GM23248 (cell line): ENCODE measurements around the gene TBC1D25. TPM values are rescaled to one million over a fixed set of nuclear protein-coding genes. Genes with fewer than 3 reads are reported as not detected.
A peak's percentile ranks its signal among the peaks of the same experiment; 100 is the strongest.

Experiments
- DNase-seq: peaks from one replicate; pipeline ENCODE4 v3.0.0-alpha.2; 2015
- H2AFZ ChIP-seq: fragments of 200-600 bp; sonication (generic); 2 replicates; pipeline ENCODE4 v1.6.1; 2016; ENCODE audit warnings: antibody characterized with exemption
- H3F3A ChIP-seq: fragments of 200-600 bp; sonication (generic); 2 replicates; pipeline ENCODE4 v1.6.1; 2016; ENCODE audit warnings: mild to moderate bottlenecking, antibody characterized with exemption, mixed run types; ENCODE audit not compliant: insufficient read depth
- H3K27ac ChIP-seq: fragments of 200-600 bp; sonication (generic); 2 replicates; pipeline ENCODE4 v1.5.1; 2016; ENCODE audit warnings: mild to moderate bottlenecking
- H3K27me3 ChIP-seq: fragments of 200-600 bp; sonication (generic); replicated peaks from 2 replicates; pipeline ENCODE4 v1.6.1; 2016; ENCODE audit warnings: mild to moderate bottlenecking; ENCODE audit not compliant: insufficient read depth
- H3K36me3 ChIP-seq: fragments of 200-600 bp; sonication (generic); 2 replicates; pipeline ENCODE4 v1.6.1; 2016; ENCODE audit warnings: low read depth, mild to moderate bottlenecking
- H3K4me1 ChIP-seq: fragments of 200-600 bp; sonication (generic); 2 replicates; pipeline ENCODE4 v1.6.1; 2016; ENCODE audit warnings: mild to moderate bottlenecking; ENCODE audit not compliant: insufficient read depth
- H3K4me2 ChIP-seq: fragments of 200-600 bp; sonication (generic); one replicate; pipeline ENCODE4 v1.6.1; 2016; ENCODE audit warnings: mild to moderate bottlenecking; ENCODE audit not compliant: unreplicated experiment
- H3K4me3 ChIP-seq: fragments of 200-600 bp; sonication (generic); 2 replicates; pipeline ENCODE4 v1.5.1; 2016; ENCODE audit warnings: mild to moderate bottlenecking
- H3K79me2 ChIP-seq: fragments of 200-600 bp; sonication (generic); 2 replicates; pipeline ENCODE4 v1.6.1; 2016; ENCODE audit warnings: mild to moderate bottlenecking; ENCODE audit not compliant: insufficient read depth
- H3K9ac ChIP-seq: fragments of 200-600 bp; sonication (generic); 2 replicates; pipeline ENCODE4 v1.6.1; 2016; ENCODE audit warnings: mild to moderate bottlenecking
- H3K9me2 ChIP-seq: fragments of 200-600 bp; sonication (generic); 2 replicates; pipeline ENCODE4 v1.6.1; 2016; ENCODE audit warnings: mixed run types, mild to moderate bottlenecking, moderate library complexity; ENCODE audit not compliant: insufficient read depth
- H3K9me3 ChIP-seq: fragments of 200-600 bp; sonication (generic); one replicate; pipeline ENCODE4 v1.6.1; 2017; ENCODE audit warnings: low read depth
- H4K20me1 ChIP-seq: fragments of 200-600 bp; sonication (generic); 2 replicates; pipeline ENCODE4 v1.6.0; 2016; ENCODE audit not compliant: insufficient read depth
- EZH2 ChIP-seq: fragments of 200-600 bp; sonication (generic); IDR thresholded peaks from 2 replicates; pipeline ENCODE4 v1.6.1; 2018; ENCODE audit warnings: antibody characterized with exemption, mild to moderate bottlenecking; ENCODE audit not compliant: insufficient read depth, poor library complexity, severe bottlenecking
- EZH2phosphoT487 ChIP-seq: fragments of 200-600 bp; sonication (generic); IDR thresholded peaks from 2 replicates; pipeline ENCODE4 v1.6.1; 2018; ENCODE audit warnings: antibody characterized with exemption, moderate library complexity, mild to moderate bottlenecking, low read depth; ENCODE audit not compliant: insufficient read depth
- WGBS, 2 experiments: methylation state at CpG; one replicate each; pipeline ENCODE4 v1.1.6; 2015 to 2017; ENCODE audit warnings: low lambda C conversion rate in 2 of 2, low coverage in 1 of 2; ENCODE audit errors: missing lambda C conversion rate in 2 of 2; 5-methylcytosine and 5-hydroxymethylcytosine counted together
- in situ Hi-C: fragments of 300-500 bp; cut with MboI; formaldehyde crosslinking; loops from 2 replicates; pipeline ENCODE4 v1.15.0; 2020
- polyA plus RNA-seq: library from polyadenylated mRNA; unstranded; fragments of >200 nt; fragmentation: Nextera tagmentation; extraction: Ambion mirVana; gene quantifications from 2 replicates; pipeline ENCODE4 v1.2.1, GENCODE V29; 2016
- total RNA-seq: library from RNA; depleted of rRNA; stranded (reverse); fragments of >200 nt; shearing (Covaris generic); gene quantifications from 2 replicates; pipeline ENCODE4 v1.2.3, GENCODE V29; 2014; rRNA removed

Gene TBC1D25, protein sequence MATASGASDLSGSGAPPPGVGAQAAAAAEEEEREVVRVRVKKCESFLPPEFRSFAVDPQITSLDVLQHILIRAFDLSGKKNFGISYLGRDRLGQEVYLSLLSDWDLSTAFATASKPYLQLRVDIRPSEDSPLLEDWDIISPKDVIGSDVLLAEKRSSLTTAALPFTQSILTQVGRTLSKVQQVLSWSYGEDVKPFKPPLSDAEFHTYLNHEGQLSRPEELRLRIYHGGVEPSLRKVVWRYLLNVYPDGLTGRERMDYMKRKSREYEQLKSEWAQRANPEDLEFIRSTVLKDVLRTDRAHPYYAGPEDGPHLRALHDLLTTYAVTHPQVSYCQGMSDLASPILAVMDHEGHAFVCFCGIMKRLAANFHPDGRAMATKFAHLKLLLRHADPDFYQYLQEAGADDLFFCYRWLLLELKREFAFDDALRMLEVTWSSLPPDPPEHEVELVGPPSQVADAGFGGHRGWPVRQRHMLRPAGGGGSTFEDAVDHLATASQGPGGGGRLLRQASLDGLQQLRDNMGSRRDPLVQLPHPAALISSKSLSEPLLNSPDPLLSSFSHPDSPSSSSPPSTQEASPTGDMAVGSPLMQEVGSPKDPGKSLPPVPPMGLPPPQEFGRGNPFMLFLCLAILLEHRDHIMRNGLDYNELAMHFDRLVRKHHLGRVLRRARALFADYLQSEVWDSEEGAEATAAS
- total RNA-seq, result 7.9 and 8.2 TPM in 2 replicates
- 8.5 and 8.6 TPM in 2 replicates for polyA plus RNA-seq

GRCh38 chrX:48539345-48540027 is at the start of gene TBC1D25:
TBC1D25 (plus strand) TSS chrX:48539714; CDS start chrX:48539798, 84 bp downstream.
- peaks cover 25% of the 10 kb centered on the region for H3K79me2 ChIP-seq
- WGBS, 2 experiments, result 1 to 3% methylated on average over 11 to 38 of the region's 59 CpGs

GRCh38 chrX:48489892-48490291 is 49.6 kb upstream of the TBC1D25 start:
- DNase-seq, result no peak
- Histone ChIP-seq H3K9me2 (no peaks in the 10 kb centered on the region), H3K27ac (peak overlapping the region; percentile 35; the same call in 1 of the 2 replicates), H3K9me3 (no peaks in the 10 kb centered on the region), H3K4me3 (no peak overlapping the region), H3K4me2 (no peak overlapping the region), H3K36me3 (no peaks in the 10 kb centered on the region), H3K4me1 (peaks cover 17% of the 10 kb centered on the region), H3F3A (no peaks in the 10 kb centered on the region), H3K27me3 (no peaks in the 10 kb centered on the region), H4K20me1 (no peaks in the 10 kb centered on the region), H3K9ac (no peak overlapping the region), H2AFZ (no peak overlapping the region), H3K79me2 (no peaks in the 10 kb centered on the region)
- in situ Hi-C loops, result loop anchor here (25.0 kb wide), 1 partner anchor 403 kb away; no protein-coding TSS in a partner anchor
- no peak for TF ChIP-seq EZH2
- no peak for TF ChIP-seq EZH2phosphoT487
- 50 to 63% methylated on average over 2 of the region's 2 CpGs for WGBS, 2 experiments

More at GRCh38 chrX:48539345-48540027, at the start of gene TBC1D25:
- Histone ChIP-seq H3K9me2 (no peaks in the 10 kb centered on the region), H3K9ac (peak within 1 kb of the TSS; percentile 93), H4K20me1 (no peaks in the 10 kb centered on the region), H3K27ac (peak within 1 kb of the TSS; percentile 51), H3K27me3 (no peaks in the 10 kb centered on the region), H3K4me3 (peak within 1 kb of the TSS; percentile 92), H3K9me3 (no peaks in the 10 kb centered on the region), H3K4me2 (peak within 1 kb of the TSS; percentile 80), H3F3A (peaks cover 8% of the 10 kb centered on the region; the same call in 1 of the 2 replicates), H3K36me3 (no peaks in the 10 kb centered on the region), H3K4me1 (peaks cover 6% of the 10 kb centered on the region; the same call in 1 of the 2 replicates), H2AFZ (peak within 1 kb of the TSS; percentile 92)
- DNase-seq, result peak; percentile 95
- TF ChIP-seq EZH2, result no peak
- no peak for TF ChIP-seq EZH2phosphoT487
- in situ Hi-C loops, result no loop called here

GRCh38 chrX:48490661-48491060 is 48.9 kb upstream of the TBC1D25 start:
- no peaks in the 10 kb centered on the region for H4K20me1 ChIP-seq
- in situ Hi-C loops, result loop anchor here (25.0 kb wide), 1 partner anchor 403 kb away; no protein-coding TSS in a partner anchor
- DNase-seq, result peak; percentile 72
- H3K4me2 ChIP-seq, result no peak overlapping the region
- no peaks in the 10 kb centered on the region for H3K9me2 ChIP-seq
- no peaks in the 10 kb centered on the region for H3F3A ChIP-seq
- no peaks in the 10 kb centered on the region for H3K79me2 ChIP-seq
- H3K9me3 ChIP-seq, result no peaks in the 10 kb centered on the region
- no peak overlapping the region for H2AFZ ChIP-seq
- H3K27me3 ChIP-seq, result no peaks in the 10 kb centered on the region
- peaks cover 17% of the 10 kb centered on the region for H3K4me1 ChIP-seq
- TF ChIP-seq EZH2phosphoT487 (no peak), EZH2 (no peak)
- H3K36me3 ChIP-seq, result no peaks in the 10 kb centered on the region
- no peak overlapping the region for H3K9ac ChIP-seq
- H3K27ac ChIP-seq, result peak overlapping the region; percentile 35
- H3K4me3 ChIP-seq, result no peak overlapping the region
- 22 to 33% methylated on average over 6 to 8 of the region's 8 CpGs for WGBS, 2 experiments

- Histone ChIP-seq H2AFZ (no peak overlapping the region), H3K9me3 (no peaks in the 10 kb centered on the region), H3K4me2 (peak overlapping the region; percentile 42), H3K9me2 (no peaks in the 10 kb centered on the region), H3K9ac (0 out of 2 replicates have a peak overlapping the region, but pooled peaks have one; percentile 17), H3K79me2 (no peaks in the 10 kb centered on the region), H3K27me3 (no peaks in the 10 kb centered on the region), H4K20me1 (no peaks in the 10 kb centered on the region), H3K27ac (peak overlapping the region; percentile 65), H3K4me3 (no peak overlapping the region), H3K36me3 (no peaks in the 10 kb centered on the region), H3K4me1 (peaks cover 17% of the 10 kb centered on the region), H3F3A (no peaks in the 10 kb centered on the region)
- in situ Hi-C loops, result loop anchor here (25.0 kb wide), 1 partner anchor 405 kb away; no protein-coding TSS in a partner anchor
- DNase-seq, result peak; percentile 16
- 51 to 64% methylated on average over 7 to 9 of the region's 9 CpGs for WGBS, 2 experiments
- no peak for TF ChIP-seq EZH2
- TF ChIP-seq EZH2phosphoT487, result no peak
Measured at GRCh38 chrX:48491809-48492208, 47.7 kb upstream of the TBC1D25 start.
